ENCODE data around the gene SLC13A3.

Gene SLC13A3

DNA sequence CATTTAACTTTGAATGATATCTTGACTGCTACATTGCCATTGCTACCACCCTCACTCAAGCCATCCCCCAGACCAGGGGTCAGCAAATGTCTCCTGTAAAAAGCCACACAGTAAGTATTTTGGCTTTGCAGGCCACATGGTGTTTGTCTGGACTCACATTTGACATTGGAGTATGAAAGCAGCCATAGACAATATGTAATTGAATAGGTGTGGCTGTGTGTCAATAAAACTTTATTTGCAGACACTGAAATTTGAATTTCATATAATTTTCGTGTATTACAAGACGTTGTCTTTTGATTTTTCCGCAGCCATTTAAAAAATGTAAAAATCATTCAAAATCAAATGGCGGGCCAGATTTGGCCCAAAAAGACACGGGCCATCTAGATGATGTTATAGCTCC is 64.5 kb downstream of the SLC13A3 start:
- DNase-seq (ENCODE audit: low read depth) = no peak
- H3K4me3 ChIP-seq (ENCODE audit: low read depth, low read length) = no peak overlapping the region
- TF ChIP-seq MAX (IDR thresholded peaks at IDR 0.05; ENCODE audit: low read depth, low read length) (no peak), POLR2A (IDR thresholded peaks at IDR 0.05; ENCODE audit: extremely low read depth, insufficient read length) (no peak), MYC (IDR thresholded peaks at IDR 0.05; ENCODE audit: low read depth, low read length) (no peak), CTCF (IDR thresholded peaks at IDR 0.05; ENCODE audit: low read depth, low read length) (no peak)

DNA sequence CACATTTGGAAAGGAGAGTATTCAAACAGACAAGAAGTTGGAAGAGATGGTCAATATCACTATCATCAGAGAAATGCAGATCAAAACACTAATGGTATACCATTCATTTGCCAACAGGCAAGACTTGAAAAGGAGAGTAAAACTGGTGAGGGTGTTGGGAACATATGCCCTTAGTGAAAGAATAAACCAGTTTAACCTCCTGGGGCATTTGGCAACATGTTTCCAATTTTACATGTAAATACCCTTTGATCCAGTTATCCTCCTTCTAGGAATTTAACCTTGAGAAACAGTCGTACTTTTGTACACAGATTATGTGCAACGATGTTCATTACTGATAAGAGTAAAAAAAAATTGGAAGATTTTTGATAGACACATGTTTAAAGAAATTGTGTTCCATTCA is 66.8 kb downstream of the SLC13A3 start:
- no peak overlapping the region for H3K4me3 ChIP-seq (ENCODE audit: low read depth, low read length)
- TF ChIP-seq MAX (IDR thresholded peaks at IDR 0.05; ENCODE audit: low read depth, low read length) (no peak), MYC (IDR thresholded peaks at IDR 0.05; ENCODE audit: low read depth, low read length) (no peak), POLR2A (IDR thresholded peaks at IDR 0.05; ENCODE audit: extremely low read depth, insufficient read length) (no peak), CTCF (IDR thresholded peaks at IDR 0.05; ENCODE audit: low read depth, low read length) (no peak)
- no peak for DNase-seq (ENCODE audit: low read depth)

- no peak for DNase-seq (ENCODE audit: low read depth)
- TF ChIP-seq MAX (IDR thresholded peaks at IDR 0.05; ENCODE audit: low read depth, low read length) (peak; percentile 44), MYC (IDR thresholded peaks at IDR 0.05; ENCODE audit: low read depth, low read length) (no peak)
- no peak overlapping the region for H3K4me3 ChIP-seq (ENCODE audit: low read depth, low read length)
Observed at GRCh38 chr20:46583411-46584214, 67.6 kb downstream of the SLC13A3 start.

GRCh38 chr20:46582648-46583047 is 68.6 kb downstream of the SLC13A3 start:
- no peak for TF ChIP-seq POLR2A (IDR thresholded peaks at IDR 0.05; ENCODE audit: extremely low read depth, insufficient read length)
- TF ChIP-seq MYC (IDR thresholded peaks at IDR 0.05; ENCODE audit: low read depth, low read length) = no peak
- TF ChIP-seq MAX (IDR thresholded peaks at IDR 0.05; ENCODE audit: low read depth, low read length) = no peak
- no peak for TF ChIP-seq CTCF (IDR thresholded peaks at IDR 0.05; ENCODE audit: low read depth, low read length)
- DNase-seq (ENCODE audit: low read depth) = no peak
- no peak overlapping the region for H3K4me3 ChIP-seq (ENCODE audit: low read depth, low read length)

DNA sequence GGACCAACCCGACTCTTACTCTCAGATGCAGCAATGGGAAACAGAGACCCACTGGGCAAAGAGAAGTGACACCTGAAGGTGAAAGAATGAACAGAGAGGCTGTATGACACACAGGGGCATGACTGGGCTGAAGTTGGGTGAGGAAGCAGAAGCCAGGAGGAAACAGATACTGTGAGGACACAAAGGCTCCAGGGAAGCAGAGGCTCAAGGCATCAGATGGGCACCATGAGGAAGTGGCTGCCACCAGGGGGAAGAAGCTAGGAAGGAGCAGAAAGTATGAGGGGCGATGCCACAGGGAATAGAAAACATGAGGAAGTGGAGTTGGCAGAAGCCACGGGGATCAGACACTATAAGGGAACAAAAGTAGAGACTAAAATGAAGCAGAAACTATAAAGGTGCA is 69.9 kb downstream of the SLC13A3 start:
- no peak for DNase-seq (ENCODE audit: low read depth)
- TF ChIP-seq MAX (IDR thresholded peaks at IDR 0.05; ENCODE audit: low read depth, low read length) = no peak
- TF ChIP-seq CTCF (IDR thresholded peaks at IDR 0.05; ENCODE audit: low read depth, low read length) = no peak

GRCh38 chr20:46580613-46581205 is 70.5 kb downstream of the SLC13A3 start:
- no peak for TF ChIP-seq POLR2A (IDR thresholded peaks at IDR 0.05; ENCODE audit: extremely low read depth, insufficient read length)
- TF ChIP-seq MYC (IDR thresholded peaks at IDR 0.05; ENCODE audit: low read depth, low read length) = no peak
- no peak for TF ChIP-seq MAX (IDR thresholded peaks at IDR 0.05; ENCODE audit: low read depth, low read length)
- TF ChIP-seq CTCF (IDR thresholded peaks at IDR 0.05; ENCODE audit: low read depth, low read length) = no peak
- DNase-seq (ENCODE audit: low read depth) = no peak

More for the DNA sequence above, 69.9 kb downstream of the SLC13A3 start:
- H3K4me3 ChIP-seq (ENCODE audit: low read depth, low read length) = no peak overlapping the region

More at GRCh38 chr20:46580613-46581205, 70.5 kb downstream of the SLC13A3 start:
- no peak overlapping the region for H3K4me3 ChIP-seq (ENCODE audit: low read depth, low read length)

All from NB4 (cell line).